GM23338 (cell line): ENCODE results near the gene TOM1L2. TPM values are rescaled to one million over a fixed set of nuclear protein-coding genes. Genes with fewer than 3 reads are reported as not detected.

Source experiments
- ATAC-seq: fragments of 200-7000 bp; cut with Tn5 transposase; 3 replicates; pipeline ENCODE4 v1.9.1; 2020
- DNase-seq: peaks from one replicate; pipeline ENCODE4 v3.0.0-alpha.2; 2015; ENCODE audit warnings: low spot score
- H2AFZ ChIP-seq: fragments of 200-600 bp; sonication (generic); 2 replicates; pipeline ENCODE4 v1.8.0; 2016; ENCODE audit warnings: antibody characterized with exemption, mild to moderate bottlenecking, moderate library complexity
- H3F3A ChIP-seq: fragments of 200-600 bp; sonication (generic); replicated peaks from 2 replicates; pipeline ENCODE4 v1.8.0; 2017; ENCODE audit warnings: antibody characterized with exemption, mixed run types, low read depth
- H3K27ac ChIP-seq: fragments of 200-600 bp; sonication (generic); 2 replicates; pipeline ENCODE4 v1.6.1; 2016; ENCODE audit warnings: low read depth
- H3K27me3 ChIP-seq: fragments of 200-600 bp; sonication (generic); 2 replicates; pipeline ENCODE4 v1.8.0; 2016; ENCODE audit warnings: mild to moderate bottlenecking, mixed run types, moderate library complexity; ENCODE audit not compliant: insufficient read depth
- H3K36me3 ChIP-seq: fragments of 200-600 bp; sonication (generic); 2 replicates; pipeline ENCODE4 v1.8.0; 2016; ENCODE audit warnings: mild to moderate bottlenecking; ENCODE audit not compliant: insufficient read depth
- H3K4me1 ChIP-seq: fragments of 200-600 bp; sonication (generic); 2 replicates; pipeline ENCODE4 v1.8.0; 2016; ENCODE audit warnings: mild to moderate bottlenecking, moderate library complexity; ENCODE audit not compliant: insufficient read depth
- H3K4me2 ChIP-seq: fragments of 200-600 bp; sonication (generic); 2 replicates; pipeline ENCODE4 v1.7.1; 2017; ENCODE audit warnings: mixed run types
- H3K4me3 ChIP-seq: fragments of 200-600 bp; sonication (generic); 2 replicates; pipeline ENCODE4 v1.6.1; 2016; ENCODE audit warnings: mixed run types
- H3K79me2 ChIP-seq: fragments of 200-600 bp; sonication (generic); replicated peaks from 2 replicates; pipeline ENCODE4 v1.8.0; 2017; ENCODE audit warnings: mild to moderate bottlenecking; ENCODE audit not compliant: insufficient read depth
- H3K9me2 ChIP-seq: fragments of 200-600 bp; sonication (generic); 2 replicates; pipeline ENCODE4 v1.8.0; 2017; ENCODE audit not compliant: insufficient read depth
- H4K20me1 ChIP-seq: fragments of 200-600 bp; sonication (generic); replicated peaks from 2 replicates; pipeline ENCODE4 v1.8.0; 2017; ENCODE audit warnings: mild to moderate bottlenecking; ENCODE audit not compliant: insufficient read depth
- H3K27ac Mint-ChIP-seq: 2 replicates; pipeline ENCODE4 v1.8.0; 2020; ENCODE audit warnings: inconsistent platforms, mild to moderate bottlenecking, moderate library complexity, mixed read lengths
- H3K27me3 Mint-ChIP-seq: 3 replicates; pipeline ENCODE4 v1.8.0; 2022; ENCODE audit warnings: low read depth, mild to moderate bottlenecking, moderate library complexity, mixed read lengths, inconsistent platforms; ENCODE audit not compliant: insufficient read depth, poor library complexity
- H3K36me3 Mint-ChIP-seq: 3 replicates; pipeline ENCODE4 v1.8.0; 2021; ENCODE audit warnings: low read depth, mild to moderate bottlenecking, inconsistent platforms, moderate library complexity, mixed read lengths
- H3K4me1 Mint-ChIP-seq: 3 replicates; pipeline ENCODE4 v1.8.0; 2020; ENCODE audit warnings: mild to moderate bottlenecking, inconsistent platforms, mixed read lengths
- H3K4me3 Mint-ChIP-seq: 3 replicates; pipeline ENCODE4 v1.8.0; 2021; ENCODE audit warnings: moderate library complexity, mild to moderate bottlenecking, inconsistent platforms, mixed read lengths
- H3K9me3 Mint-ChIP-seq: 3 replicates; pipeline ENCODE4 v1.8.0; 2020; ENCODE audit warnings: moderate library complexity, mild to moderate bottlenecking, inconsistent platforms, mixed read lengths
- CREB1 ChIP-seq: fragments of 250-450 bp; sonication (Bioruptor Pico); IDR thresholded peaks from 2 replicates; pipeline ENCODE4 v1.5.0; 2020; ENCODE audit warnings: low read depth, mild to moderate bottlenecking, moderate library complexity
- CTCF ChIP-seq, 2 experiments: fragments of 200-600 bp in 1 of 2; sonication (generic) in 1 of 2; conservative IDR thresholded peaks; 2 replicates each; pipeline versions ENCODE4 v1.5.1 to v1.6.1; 2016 to 2017; ENCODE audit warnings: antibody characterized with exemption in 2 of 2, low read depth in 2 of 2, mild to moderate bottlenecking in 2 of 2, moderate library complexity in 1 of 2
- EZH2 ChIP-seq: fragments of 200-600 bp; sonication (generic); IDR thresholded peaks from one replicate; pipeline ENCODE4 v1.8.0; 2017; ENCODE audit warnings: antibody characterized with exemption, mild to moderate bottlenecking, low read depth; ENCODE audit not compliant: unreplicated experiment
- EZH2phosphoT487 ChIP-seq: fragments of 200-600 bp; sonication (generic); IDR thresholded peaks from one replicate; pipeline ENCODE4 v1.8.1; 2018; ENCODE audit warnings: antibody characterized with exemption; ENCODE audit not compliant: unreplicated experiment
- POLR2AphosphoS5 ChIP-seq: IDR thresholded peaks from 2 replicates; pipeline ENCODE4 v1.6.1; 2016; ENCODE audit warnings: antibody characterized with exemption, low read depth
- REST ChIP-seq: IDR thresholded peaks from one replicate; pipeline ENCODE4 v1.6.1; 2018; ENCODE audit warnings: antibody characterized with exemption; ENCODE audit not compliant: unreplicated experiment
- STAT1 ChIP-seq: IDR thresholded peaks from one replicate; pipeline ENCODE4 v1.6.1; 2016; ENCODE audit warnings: antibody characterized with exemption; ENCODE audit not compliant: unreplicated experiment
- ZNF114 ChIP-seq: fragments of 250-450 bp; sonication (Bioruptor Pico); IDR thresholded peaks from 2 replicates; pipeline ENCODE4 v1.5.0; 2020; ENCODE audit warnings: mild to moderate bottlenecking, moderate library complexity
- ZNF331 ChIP-seq: fragments of 250-450 bp; sonication (Bioruptor Pico); IDR thresholded peaks from 2 replicates; pipeline ENCODE4 v1.5.0; 2020; ENCODE audit warnings: low read depth, mild to moderate bottlenecking, moderate library complexity
- polyA plus RNA-seq: library from polyadenylated mRNA; unstranded; fragments of >200 nt; fragmentation: Nextera tagmentation; extraction: Ambion mirVana; gene quantifications from 2 replicates; pipeline ENCODE4 v1.2.1, GENCODE V29; 2016
- total RNA-seq: library from RNA; depleted of rRNA; stranded (reverse); fragments of >200 nt; shearing (Covaris generic); gene quantifications from 2 replicates; pipeline ENCODE4 v1.2.3, GENCODE V29; 2014
- TF ChIP-seq, protein P1 (sequence below): IDR thresholded peaks from 2 replicates; pipeline ENCODE4 v1.6.1; 2016; ENCODE audit warnings: antibody characterized with exemption
- TF ChIP-seq, protein P2 (sequence below): fragments of 250-450 bp; sonication (Bioruptor Pico); IDR thresholded peaks from 2 replicates; pipeline ENCODE4 v1.5.0; 2020; ENCODE audit warnings: mild to moderate bottlenecking, moderate library complexity

The TOM1L2 gene
- total and polyA plus RNA-seq, 2 experiments from 2014 or later = 3.3 TPM

DNA sequence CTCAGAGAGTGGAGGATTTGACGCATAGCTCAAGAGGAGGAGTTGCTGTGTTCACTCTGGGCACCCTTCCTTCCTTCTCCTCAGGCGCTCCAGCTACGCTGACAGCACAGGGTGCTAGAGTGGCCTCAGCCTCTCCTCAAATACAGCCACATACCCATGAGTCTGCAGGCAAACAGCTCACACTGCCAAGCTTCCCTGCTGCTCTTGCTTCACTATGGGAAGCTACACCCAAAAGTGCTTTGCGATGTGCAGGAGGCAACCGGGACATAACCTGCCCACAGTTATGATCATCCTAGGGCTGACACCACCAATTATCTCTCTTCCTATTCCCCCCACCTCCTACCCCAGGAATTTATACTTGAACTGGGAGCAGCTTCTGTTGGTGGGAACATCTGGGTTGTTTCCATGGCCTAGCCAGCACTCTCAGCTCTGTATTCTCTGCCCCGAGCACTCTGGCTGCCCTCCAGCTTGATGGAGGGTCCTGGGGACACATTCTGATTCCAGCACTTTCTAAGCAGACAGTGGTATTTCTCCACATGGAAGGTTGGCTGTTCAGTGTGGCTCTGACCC is 95.2 kb downstream of the TOM1L2 start:
- Histone ChIP-seq H3K79me2 (no peaks in the 10 kb centered on the region), H3F3A (no peaks in the 10 kb centered on the region), H2AFZ (no peak overlapping the region), H3K36me3 (no peaks in the 10 kb centered on the region), H4K20me1 (no peaks in the 10 kb centered on the region; the same call in 1 of the 2 replicates), H3K4me2 (peak overlapping the region; percentile 63), H3K27me3 (no peaks in the 10 kb centered on the region), H3K4me3 (no peak overlapping the region), H3K9me2 (no peaks in the 10 kb centered on the region), H3K4me1 (peaks cover 10% of the 10 kb centered on the region; the same call in 1 of the 2 replicates), H3K27ac (no peak overlapping the region)
- Mint-ChIP-seq H3K27me3 (peaks cover 10% of the 10 kb centered on the region), H3K4me3 (no peak overlapping the region), H3K9me3 (no peaks in the 10 kb centered on the region), H3K27ac (peak overlapping the region; percentile 34; the same call in 1 of the 2 replicates), H3K4me1 (peaks cover 27% of the 10 kb centered on the region), H3K36me3 (no peaks in the 10 kb centered on the region)
- ATAC-seq (no peak), DNase-seq (no peak)
- TF ChIP-seq CREB1 (CRISPR knock-in tag) = no peak
- TF ChIP-seq, protein P1, sequence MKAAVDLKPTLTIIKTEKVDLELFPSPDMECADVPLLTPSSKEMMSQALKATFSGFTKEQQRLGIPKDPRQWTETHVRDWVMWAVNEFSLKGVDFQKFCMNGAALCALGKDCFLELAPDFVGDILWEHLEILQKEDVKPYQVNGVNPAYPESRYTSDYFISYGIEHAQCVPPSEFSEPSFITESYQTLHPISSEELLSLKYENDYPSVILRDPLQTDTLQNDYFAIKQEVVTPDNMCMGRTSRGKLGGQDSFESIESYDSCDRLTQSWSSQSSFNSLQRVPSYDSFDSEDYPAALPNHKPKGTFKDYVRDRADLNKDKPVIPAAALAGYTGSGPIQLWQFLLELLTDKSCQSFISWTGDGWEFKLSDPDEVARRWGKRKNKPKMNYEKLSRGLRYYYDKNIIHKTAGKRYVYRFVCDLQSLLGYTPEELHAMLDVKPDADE = no peak
- no peak for TF ChIP-seq ZNF114 (CRISPR knock-in tag)
- no peak for TF ChIP-seq CTCF (conservative IDR thresholded peaks at IDR 0.05; ENCODE audit: low read depth in 2 of 2)
- TF ChIP-seq REST = no peak
- TF ChIP-seq EZH2 = no peak
- TF ChIP-seq STAT1 = no peak
- TF ChIP-seq ZNF331 (CRISPR knock-in tag) = no peak
- no peak for TF ChIP-seq POLR2AphosphoS5
- no peak for TF ChIP-seq EZH2phosphoT487
- TF ChIP-seq, protein P2, sequence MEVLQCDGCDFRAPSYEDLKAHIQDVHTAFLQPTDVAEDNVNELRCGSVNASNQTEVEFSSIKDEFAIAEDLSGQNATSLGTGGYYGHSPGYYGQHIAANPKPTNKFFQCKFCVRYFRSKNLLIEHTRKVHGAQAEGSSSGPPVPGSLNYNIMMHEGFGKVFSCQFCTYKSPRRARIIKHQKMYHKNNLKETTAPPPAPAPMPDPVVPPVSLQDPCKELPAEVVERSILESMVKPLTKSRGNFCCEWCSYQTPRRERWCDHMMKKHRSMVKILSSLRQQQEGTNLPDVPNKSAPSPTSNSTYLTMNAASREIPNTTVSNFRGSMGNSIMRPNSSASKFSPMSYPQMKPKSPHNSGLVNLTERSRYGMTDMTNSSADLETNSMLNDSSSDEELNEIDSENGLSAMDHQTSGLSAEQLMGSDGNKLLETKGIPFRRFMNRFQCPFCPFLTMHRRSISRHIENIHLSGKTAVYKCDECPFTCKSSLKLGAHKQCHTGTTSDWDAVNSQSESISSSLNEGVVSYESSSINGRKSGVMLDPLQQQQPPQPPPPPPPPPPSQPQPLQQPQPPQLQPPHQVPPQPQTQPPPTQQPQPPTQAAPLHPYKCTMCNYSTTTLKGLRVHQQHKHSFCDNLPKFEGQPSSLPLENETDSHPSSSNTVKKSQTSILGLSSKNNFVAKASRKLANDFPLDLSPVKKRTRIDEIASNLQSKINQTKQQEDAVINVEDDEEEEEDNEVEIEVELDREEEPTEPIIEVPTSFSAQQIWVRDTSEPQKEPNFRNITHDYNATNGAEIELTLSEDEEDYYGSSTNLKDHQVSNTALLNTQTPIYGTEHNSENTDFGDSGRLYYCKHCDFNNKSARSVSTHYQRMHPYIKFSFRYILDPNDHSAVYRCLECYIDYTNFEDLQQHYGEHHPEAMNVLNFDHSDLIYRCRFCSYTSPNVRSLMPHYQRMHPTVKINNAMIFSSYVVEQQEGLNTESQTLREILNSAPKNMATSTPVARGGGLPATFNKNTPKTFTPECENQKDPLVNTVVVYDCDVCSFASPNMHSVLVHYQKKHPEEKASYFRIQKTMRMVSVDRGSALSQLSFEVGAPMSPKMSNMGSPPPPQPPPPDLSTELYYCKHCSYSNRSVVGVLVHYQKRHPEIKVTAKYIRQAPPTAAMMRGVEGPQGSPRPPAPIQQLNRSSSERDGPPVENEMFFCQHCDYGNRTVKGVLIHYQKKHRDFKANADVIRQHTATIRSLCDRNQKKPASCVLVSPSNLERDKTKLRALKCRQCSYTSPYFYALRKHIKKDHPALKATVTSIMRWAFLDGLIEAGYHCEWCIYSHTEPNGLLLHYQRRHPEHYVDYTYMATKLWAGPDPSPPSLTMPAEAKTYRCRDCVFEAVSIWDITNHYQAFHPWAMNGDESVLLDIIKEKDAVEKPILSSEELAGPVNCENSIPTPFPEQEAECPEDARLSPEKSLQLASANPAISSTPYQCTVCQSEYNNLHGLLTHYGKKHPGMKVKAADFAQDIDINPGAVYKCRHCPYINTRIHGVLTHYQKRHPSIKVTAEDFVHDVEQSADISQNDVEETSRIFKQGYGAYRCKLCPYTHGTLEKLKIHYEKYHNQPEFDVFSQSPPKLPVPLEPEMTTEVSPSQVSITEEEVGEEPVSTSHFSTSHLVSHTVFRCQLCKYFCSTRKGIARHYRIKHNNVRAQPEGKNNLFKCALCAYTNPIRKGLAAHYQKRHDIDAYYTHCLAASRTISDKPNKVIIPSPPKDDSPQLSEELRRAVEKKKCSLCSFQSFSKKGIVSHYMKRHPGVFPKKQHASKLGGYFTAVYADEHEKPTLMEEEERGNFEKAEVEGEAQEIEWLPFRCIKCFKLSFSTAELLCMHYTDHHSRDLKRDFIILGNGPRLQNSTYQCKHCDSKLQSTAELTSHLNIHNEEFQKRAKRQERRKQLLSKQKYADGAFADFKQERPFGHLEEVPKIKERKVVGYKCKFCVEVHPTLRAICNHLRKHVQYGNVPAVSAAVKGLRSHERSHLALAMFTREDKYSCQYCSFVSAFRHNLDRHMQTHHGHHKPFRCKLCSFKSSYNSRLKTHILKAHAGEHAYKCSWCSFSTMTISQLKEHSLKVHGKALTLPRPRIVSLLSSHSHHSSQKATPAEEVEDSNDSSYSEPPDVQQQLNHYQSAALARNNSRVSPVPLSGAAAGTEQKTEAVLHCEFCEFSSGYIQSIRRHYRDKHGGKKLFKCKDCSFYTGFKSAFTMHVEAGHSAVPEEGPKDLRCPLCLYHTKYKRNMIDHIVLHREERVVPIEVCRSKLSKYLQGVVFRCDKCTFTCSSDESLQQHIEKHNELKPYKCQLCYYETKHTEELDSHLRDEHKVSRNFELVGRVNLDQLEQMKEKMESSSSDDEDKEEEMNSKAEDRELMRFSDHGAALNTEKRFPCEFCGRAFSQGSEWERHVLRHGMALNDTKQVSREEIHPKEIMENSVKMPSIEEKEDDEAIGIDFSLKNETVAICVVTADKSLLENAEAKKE = no peak
